ENCODE results near the gene PKM. TPM values are rescaled to one million over a fixed set of nuclear protein-coding genes. Genes with fewer than 3 reads are reported as not detected.
A peak's percentile ranks its signal among the peaks of the same experiment; 100 is the strongest.

Gene PKM
- total RNA-seq, 1 donor from 2014 or later: 452 TPM

DNA sequence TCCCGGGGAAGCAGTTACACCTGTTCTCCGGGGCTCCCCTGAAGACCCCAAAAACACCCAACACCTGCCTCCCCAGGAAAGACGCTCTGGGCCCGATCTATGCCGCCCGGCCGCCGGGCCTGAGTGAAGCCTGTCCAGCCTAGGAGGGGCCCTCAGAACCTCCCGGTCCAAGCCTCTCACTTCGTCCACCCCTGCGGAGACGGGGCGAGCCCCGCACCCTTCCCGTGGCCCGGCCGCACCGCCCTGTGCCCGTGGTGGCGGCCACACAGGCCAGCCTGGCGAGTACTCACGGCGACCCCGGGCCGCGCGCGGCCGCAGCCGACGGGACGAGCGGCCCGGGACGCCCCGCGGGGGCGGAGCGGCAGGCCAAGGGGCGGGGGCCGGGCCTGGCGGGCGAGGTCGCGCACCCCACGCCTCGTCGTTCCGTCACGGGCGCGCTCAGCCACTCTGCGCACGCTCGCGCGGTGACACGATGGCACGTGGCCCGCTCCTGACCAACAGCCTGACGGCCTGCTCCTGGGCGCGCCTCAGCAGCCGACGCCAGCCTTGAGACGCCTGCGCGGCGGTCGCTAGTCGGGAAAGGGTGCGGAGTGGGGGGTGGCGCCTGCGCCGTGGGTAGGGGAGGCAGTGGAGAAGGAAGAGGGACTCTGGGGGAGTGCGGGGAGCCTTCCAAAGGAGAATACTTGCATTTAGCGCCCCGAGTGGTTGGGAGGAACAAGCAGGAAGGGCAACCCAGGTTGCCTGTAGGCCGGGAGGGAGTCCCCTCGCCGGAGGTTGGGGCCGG lies 41.4 kb upstream of the PKM start, which contains the start of gene PARP6:
Gene PARP6, minus strand, starts transcription at position 342 of the 784 bp plus-strand sequence. CDS start 5,077 bp downstream, outside the sequence.
- DNase-seq (ENCODE audit: low spot score in 2 of 2, unreplicated experiment in 2 of 2): peak; percentile 97 to 98
- Mint-ChIP-seq H3K9me3 (no peaks in the 10 kb centered on the region), H3K4me3 (peak within 1 kb of the TSS; percentile 88), H3K36me3 (peaks cover 9% of the 10 kb centered on the region), H3K27ac (peak within 1 kb of the TSS; percentile 92), H3K27me3 (ENCODE audit: low read depth) (peaks cover 17% of the 10 kb centered on the region), H3K4me1 (peaks cover 28% of the 10 kb centered on the region)
- no peak for TF ChIP-seq CTCF (IDR thresholded peaks at IDR 0.05; ENCODE audit: unreplicated experiment)

- H3K27ac Mint-ChIP-seq: peak overlapping the region; percentile 92
- TF ChIP-seq CTCF (IDR thresholded peaks at IDR 0.05; ENCODE audit: unreplicated experiment): no peak
- H3K27me3 Mint-ChIP-seq (ENCODE audit: low read depth): peaks cover 11% of the 10 kb centered on the region
- peaks cover 28% of the 10 kb centered on the region for H3K4me1 Mint-ChIP-seq
- H3K9me3 Mint-ChIP-seq: no peaks in the 10 kb centered on the region
- H3K4me3 Mint-ChIP-seq: peak overlapping the region; percentile 88
- no peak for DNase-seq (ENCODE audit: low spot score in 2 of 2, unreplicated experiment in 2 of 2)
- peaks cover 14% of the 10 kb centered on the region for H3K36me3 Mint-ChIP-seq
Observed at GRCh38 chr15:72271895-72272212, 40.9 kb upstream of the PKM start.

DNA sequence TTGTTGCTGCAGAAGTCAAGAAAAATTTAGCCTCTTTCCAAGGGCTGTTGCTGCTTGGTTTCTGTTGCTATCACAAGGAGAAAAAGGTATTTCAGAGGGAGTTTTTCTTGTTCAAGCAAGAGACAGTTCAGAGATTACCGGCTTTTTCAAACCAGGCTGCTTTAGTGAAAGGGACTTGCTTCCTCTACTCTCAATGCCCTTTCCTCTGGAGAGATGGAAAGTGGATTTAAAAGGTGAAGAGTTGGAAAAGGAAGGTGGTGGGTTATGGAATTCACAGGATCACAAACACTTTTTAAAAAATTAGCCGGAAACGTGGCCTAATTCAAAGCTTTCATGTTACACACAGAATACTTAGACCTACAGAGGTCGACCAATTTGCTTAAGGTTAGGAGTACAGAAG lies 40.2 kb upstream of the PKM start:
- no peak for DNase-seq (ENCODE audit: low spot score in 2 of 2, unreplicated experiment in 2 of 2)
- no peaks in the 10 kb centered on the region for H3K9me3 Mint-ChIP-seq
- H3K27ac Mint-ChIP-seq: peak overlapping the region; percentile 92
- peaks cover 14% of the 10 kb centered on the region for H3K36me3 Mint-ChIP-seq
- no peak for TF ChIP-seq CTCF (IDR thresholded peaks at IDR 0.05; ENCODE audit: unreplicated experiment)
- peaks cover 28% of the 10 kb centered on the region for H3K4me1 Mint-ChIP-seq
- H3K27me3 Mint-ChIP-seq (ENCODE audit: low read depth): peaks cover 7% of the 10 kb centered on the region
- peak overlapping the region; percentile 88 for H3K4me3 Mint-ChIP-seq

GRCh38 chr15:72269739-72270138 lies 38.7 kb upstream of the PKM start:
- Mint-ChIP-seq H3K4me3 (no peak overlapping the region), H3K9me3 (no peaks in the 10 kb centered on the region), H3K36me3 (peaks cover 22% of the 10 kb centered on the region), H3K27ac (no peak overlapping the region), H3K27me3 (ENCODE audit: low read depth) (no peaks in the 10 kb centered on the region), H3K4me1 (peaks cover 28% of the 10 kb centered on the region)
- no peak for DNase-seq (ENCODE audit: low spot score in 2 of 2, unreplicated experiment in 2 of 2)
- TF ChIP-seq CTCF (IDR thresholded peaks at IDR 0.05; ENCODE audit: unreplicated experiment): no peak

DNA sequence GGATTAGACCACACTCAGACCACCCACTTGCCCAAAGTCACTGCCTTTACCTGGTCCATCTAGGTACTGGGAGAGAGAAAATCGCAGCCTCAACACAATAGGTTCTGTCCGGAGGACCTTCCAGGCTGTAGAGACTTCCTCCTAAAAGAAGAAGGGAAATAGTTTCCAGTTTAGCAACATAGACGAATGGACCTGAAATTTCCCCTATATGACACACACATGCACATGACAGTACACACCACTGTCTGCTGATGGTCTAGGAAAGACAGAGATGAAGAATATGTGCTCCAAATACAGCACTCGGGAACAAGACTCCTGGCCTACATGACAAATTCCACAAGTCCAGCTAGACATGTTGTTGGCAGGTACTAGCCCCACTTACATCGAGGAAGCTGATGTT lies 34.0 kb upstream of the PKM start:
- no peak for DNase-seq (ENCODE audit: low spot score in 2 of 2, unreplicated experiment in 2 of 2)
- no peak overlapping the region for H3K27ac Mint-ChIP-seq
- no peak for TF ChIP-seq CTCF (IDR thresholded peaks at IDR 0.05; ENCODE audit: unreplicated experiment)
- H3K36me3 Mint-ChIP-seq: peaks cover 53% of the 10 kb centered on the region
- H3K4me3 Mint-ChIP-seq: no peak overlapping the region
- H3K27me3 Mint-ChIP-seq (ENCODE audit: low read depth): no peaks in the 10 kb centered on the region
- H3K4me1 Mint-ChIP-seq: peaks cover under 1% of the 10 kb centered on the region
- no peaks in the 10 kb centered on the region for H3K9me3 Mint-ChIP-seq

All from mesothelial cell of epicardium (in vitro differentiated cells).